Neutrophil (primary cell): ENCODE measurements around the gene EEFSEC.

Experiments
- H3K27ac ChIP-seq: fragments of 200-600 bp; sonication (generic); 2 replicates; pipeline ENCODE4 v1.5.1; 2016; ENCODE audit warnings: mild to moderate bottlenecking, moderate library complexity
- H3K27me3 ChIP-seq: fragments of 200-600 bp; sonication (generic); 2 replicates; pipeline ENCODE4 v1.6.0; 2016; ENCODE audit warnings: mild to moderate bottlenecking
- H3K36me3 ChIP-seq: fragments of 200-600 bp; sonication (generic); 2 replicates; pipeline ENCODE4 v1.5.1; 2017
- H3K4me1 ChIP-seq, 2 experiments: fragments of 200-600 bp in 1 of 2; sonication (generic) in 1 of 2; 1 replicate in 1 of 2; 2 replicates in 1 of 2; pipeline versions ENCODE4 v1.5.1 to v1.6.1; 2013 to 2016; ENCODE audit warnings: low read depth in 1 of 2, low read length in 1 of 2, mild to moderate bottlenecking in 1 of 2, moderate library complexity in 1 of 2; ENCODE audit not compliant: control insufficient read depth in 1 of 2, insufficient read depth in 1 of 2
- H3K4me3 ChIP-seq, 2 experiments: fragments of 200-600 bp in 1 of 2; sonication (generic) in 1 of 2; 1 replicate in 1 of 2; 2 replicates in 1 of 2; pipeline ENCODE4 v1.5.1; 2013 to 2016; ENCODE audit warnings: low read depth in 1 of 2, low read length in 1 of 2, mild to moderate bottlenecking in 1 of 2, moderate library complexity in 1 of 2
- H3K9me3 ChIP-seq: fragments of 200-600 bp; sonication (generic); 2 replicates; pipeline ENCODE4 v1.5.1; 2016
- TF ChIP-seq, protein P1 (sequence below): fragments of 200-600 bp; sonication (generic); IDR thresholded peaks from 2 replicates; pipeline ENCODE4 v1.5.1; 2016; ENCODE audit warnings: antibody characterized with exemption

Gene EEFSEC

DNA sequence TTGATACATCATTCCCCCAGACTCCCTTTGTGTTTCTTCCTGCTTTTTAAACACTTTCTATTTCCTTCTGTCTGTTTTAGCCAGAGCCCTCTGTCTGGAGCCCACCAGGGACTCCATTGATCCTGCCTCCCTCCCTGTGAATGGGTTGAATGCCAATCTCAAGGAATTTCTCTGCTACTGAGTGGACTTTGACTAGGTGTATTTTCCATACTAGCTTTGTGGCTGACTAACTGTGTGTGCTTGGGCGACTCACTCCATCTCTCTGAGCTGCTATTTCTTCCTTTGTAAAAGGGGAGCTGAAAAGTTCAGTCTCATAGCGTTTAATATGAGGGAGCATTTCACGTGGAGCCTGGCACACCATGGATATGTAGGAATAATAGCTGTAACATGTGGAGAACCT, 98.8 kb downstream of the EEFSEC start:
- H3K27me3 ChIP-seq = no peaks in the 10 kb centered on the region
- H3K36me3 ChIP-seq = no peaks in the 10 kb centered on the region
- no peak overlapping the region for H3K27ac ChIP-seq
- TF ChIP-seq, protein P1, sequence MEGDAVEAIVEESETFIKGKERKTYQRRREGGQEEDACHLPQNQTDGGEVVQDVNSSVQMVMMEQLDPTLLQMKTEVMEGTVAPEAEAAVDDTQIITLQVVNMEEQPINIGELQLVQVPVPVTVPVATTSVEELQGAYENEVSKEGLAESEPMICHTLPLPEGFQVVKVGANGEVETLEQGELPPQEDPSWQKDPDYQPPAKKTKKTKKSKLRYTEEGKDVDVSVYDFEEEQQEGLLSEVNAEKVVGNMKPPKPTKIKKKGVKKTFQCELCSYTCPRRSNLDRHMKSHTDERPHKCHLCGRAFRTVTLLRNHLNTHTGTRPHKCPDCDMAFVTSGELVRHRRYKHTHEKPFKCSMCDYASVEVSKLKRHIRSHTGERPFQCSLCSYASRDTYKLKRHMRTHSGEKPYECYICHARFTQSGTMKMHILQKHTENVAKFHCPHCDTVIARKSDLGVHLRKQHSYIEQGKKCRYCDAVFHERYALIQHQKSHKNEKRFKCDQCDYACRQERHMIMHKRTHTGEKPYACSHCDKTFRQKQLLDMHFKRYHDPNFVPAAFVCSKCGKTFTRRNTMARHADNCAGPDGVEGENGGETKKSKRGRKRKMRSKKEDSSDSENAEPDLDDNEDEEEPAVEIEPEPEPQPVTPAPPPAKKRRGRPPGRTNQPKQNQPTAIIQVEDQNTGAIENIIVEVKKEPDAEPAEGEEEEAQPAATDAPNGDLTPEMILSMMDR = no peak
- H3K4me3 ChIP-seq = no peak overlapping the region
- H3K4me1 ChIP-seq = no peaks in the 10 kb centered on the region
- H3K9me3 ChIP-seq = no peaks in the 10 kb centered on the region

DNA sequence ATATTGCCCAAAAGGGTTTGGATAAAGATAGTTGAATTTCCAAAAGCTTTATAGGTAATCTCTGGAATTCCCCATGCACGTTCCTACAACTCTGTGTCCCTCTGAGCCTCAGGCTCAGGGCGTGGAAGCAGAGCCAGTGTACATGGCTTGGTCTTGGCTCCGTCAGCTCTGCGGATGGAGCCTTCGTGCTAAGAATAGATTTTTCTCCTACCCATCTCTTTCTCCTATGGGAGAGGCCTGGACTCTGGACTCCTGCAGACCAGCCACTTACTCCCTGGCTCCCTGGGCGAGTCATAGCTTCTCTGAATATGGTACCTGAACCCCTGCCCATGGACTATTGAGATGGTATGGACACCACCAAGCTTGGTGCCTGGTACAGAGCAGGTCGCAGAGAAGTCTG, 99.9 kb downstream of the EEFSEC start:
- no peak overlapping the region for H3K27ac ChIP-seq
- no peaks in the 10 kb centered on the region for H3K27me3 ChIP-seq
- no peaks in the 10 kb centered on the region for H3K9me3 ChIP-seq
- TF ChIP-seq, protein P1 = no peak
- no peaks in the 10 kb centered on the region for H3K36me3 ChIP-seq
- no peaks in the 10 kb centered on the region for H3K4me1 ChIP-seq
- no peak overlapping the region for H3K4me3 ChIP-seq

DNA sequence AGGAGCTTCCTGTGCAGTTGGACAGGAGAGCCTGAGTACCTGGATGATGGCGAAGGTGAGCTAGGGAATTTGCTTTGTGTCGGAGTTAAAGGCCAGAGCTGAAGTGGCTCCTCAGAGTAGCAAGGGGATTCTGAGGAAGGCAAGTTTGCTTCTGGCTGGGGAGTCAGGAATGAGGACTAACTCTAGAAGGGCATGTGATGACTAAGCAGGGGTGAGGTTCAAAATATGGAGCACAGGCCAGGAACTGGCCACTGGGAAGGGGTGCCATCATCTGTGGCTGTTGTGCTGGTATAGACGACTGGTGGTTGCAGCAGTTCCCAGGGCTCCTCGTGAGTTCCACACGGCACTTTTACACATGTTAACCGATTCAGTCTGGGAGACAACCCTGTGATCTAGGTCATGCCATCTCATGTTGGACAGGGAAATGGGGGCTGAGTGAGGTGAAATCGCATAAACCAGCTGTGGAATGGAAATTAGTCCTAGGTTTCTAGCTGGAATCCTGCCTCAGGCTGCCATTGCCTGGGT, 100.8 kb downstream of the EEFSEC start:
- TF ChIP-seq, protein P1 = no peak

DNA sequence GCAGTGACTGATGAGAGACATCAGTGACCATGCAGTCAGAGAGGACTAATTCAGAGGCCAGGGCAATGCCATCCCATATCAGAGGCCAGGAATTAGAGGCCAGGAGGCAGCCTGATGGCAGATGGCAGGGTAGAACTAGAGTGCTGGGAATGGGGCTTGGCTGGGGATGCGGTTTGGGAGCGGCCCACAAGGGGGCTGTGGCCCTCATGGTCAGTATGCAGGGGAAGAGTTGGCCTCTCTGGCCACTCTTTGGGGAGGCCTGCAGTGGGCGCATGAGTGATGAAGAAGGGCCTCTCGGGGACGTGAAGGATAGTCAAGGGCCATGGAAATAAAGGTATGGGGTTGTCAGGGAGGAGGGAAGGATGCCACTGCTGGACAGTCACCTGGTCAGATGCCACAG, 101.7 kb downstream of the EEFSEC start:
- H3K4me1 ChIP-seq = no peaks in the 10 kb centered on the region
- no peak overlapping the region for H3K27ac ChIP-seq
- TF ChIP-seq, protein P1 = no peak
- no peaks in the 10 kb centered on the region for H3K9me3 ChIP-seq
- no peaks in the 10 kb centered on the region for H3K36me3 ChIP-seq
- no peak overlapping the region for H3K4me3 ChIP-seq
- no peaks in the 10 kb centered on the region for H3K27me3 ChIP-seq

More for the DNA sequence above, 100.8 kb downstream of the EEFSEC start:
- Histone ChIP-seq H3K9me3 (no peaks in the 10 kb centered on the region), H3K27me3 (no peaks in the 10 kb centered on the region), H3K4me1 (no peaks in the 10 kb centered on the region), H3K36me3 (no peaks in the 10 kb centered on the region), H3K27ac (no peak overlapping the region), H3K4me3 (no peak overlapping the region)

DNA sequence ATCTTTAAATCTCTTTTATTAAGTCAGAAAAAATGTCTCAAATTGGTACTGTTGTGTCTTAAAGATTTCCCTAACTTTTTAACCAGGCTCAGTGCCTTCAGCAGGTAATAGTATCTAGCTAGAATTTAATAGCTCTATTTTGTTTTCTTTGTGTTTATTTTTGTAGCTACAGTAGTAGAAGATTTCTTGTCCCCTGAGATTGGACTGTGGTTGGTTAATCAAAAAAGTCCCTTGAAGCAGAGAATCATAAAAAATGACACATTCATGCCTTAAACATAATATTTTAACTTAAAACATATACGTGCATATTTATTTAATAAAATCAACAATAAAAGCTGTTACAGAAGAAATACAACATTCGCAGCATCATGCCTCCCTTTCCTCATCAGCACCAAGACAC, 102.8 kb downstream of the EEFSEC start:
- TF ChIP-seq, protein P1 = no peak
- Histone ChIP-seq H3K27me3 (no peaks in the 10 kb centered on the region), H3K36me3 (no peaks in the 10 kb centered on the region), H3K4me3 (no peak overlapping the region), H3K4me1 (no peaks in the 10 kb centered on the region), H3K9me3 (no peaks in the 10 kb centered on the region), H3K27ac (no peak overlapping the region)

DNA sequence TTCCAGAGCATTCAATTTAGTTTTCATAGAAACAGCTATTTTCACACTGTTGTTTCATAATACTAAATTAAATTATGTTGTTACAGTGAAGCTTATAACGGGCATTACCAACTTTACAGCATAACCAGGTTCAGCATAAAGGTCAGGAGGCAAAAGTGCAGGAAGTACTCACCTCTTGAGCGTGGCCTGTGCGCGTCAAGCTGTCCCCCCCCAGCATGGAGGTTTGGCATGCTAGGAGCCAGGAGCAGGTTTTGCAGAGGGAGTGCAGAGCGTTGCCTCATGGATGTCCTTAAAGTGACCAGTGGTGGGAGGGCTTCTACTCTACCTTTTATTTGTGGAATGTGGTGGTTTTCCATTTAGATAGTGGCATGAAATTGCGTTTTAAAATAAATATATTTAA, 104.4 kb downstream of the EEFSEC start:
- no peak overlapping the region for H3K4me3 ChIP-seq
- H3K9me3 ChIP-seq = no peaks in the 10 kb centered on the region
- H3K27me3 ChIP-seq = no peaks in the 10 kb centered on the region
- no peaks in the 10 kb centered on the region for H3K4me1 ChIP-seq
- TF ChIP-seq, protein P1 = no peak
- no peaks in the 10 kb centered on the region for H3K36me3 ChIP-seq
- no peak overlapping the region for H3K27ac ChIP-seq
